ENCODE results near the gene TCF7L2.

Gene TCF7L2

DNA sequence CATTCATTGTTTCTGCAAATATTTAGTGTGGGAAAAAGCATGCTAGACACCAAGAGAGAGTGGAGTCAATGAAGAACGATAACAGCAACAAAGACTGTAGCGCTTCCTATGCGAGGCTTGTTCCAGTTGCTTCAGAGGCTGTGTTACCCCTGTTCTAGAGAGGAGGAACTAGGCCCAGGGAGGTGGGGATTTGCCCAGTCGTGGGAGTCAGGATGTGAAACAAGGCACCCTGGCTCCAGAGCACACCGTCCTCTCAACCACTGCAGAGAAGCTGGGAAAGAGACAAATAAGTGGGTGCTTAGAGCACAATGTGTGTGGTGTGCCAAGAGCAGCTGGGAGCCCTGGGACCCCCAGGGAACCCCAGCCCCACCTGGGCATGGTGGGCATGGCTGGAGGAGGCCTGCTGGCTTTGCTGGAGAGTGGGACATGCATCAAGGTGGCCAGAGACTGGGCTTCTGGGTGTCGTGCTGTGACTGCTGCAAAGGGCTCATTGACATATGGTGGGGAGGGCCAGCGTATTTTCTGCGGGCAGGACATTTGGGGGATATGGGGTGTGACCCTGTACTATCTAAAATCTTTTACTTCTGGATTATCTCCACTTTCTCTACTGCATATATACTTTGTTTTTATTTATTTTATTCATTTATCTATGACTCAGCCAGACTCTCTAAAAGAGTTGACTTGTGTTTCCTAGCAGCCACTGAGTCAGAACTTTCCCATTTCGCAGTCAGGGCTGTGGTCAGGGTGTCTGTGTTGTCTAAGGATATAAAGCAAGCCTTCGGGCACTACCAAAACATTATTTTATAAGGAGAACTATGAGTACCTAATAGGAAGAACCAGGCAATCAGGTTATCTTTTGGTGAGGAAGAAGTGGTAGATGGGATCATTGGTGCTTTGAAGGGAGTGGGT, 95.4 kb downstream of the TCF7L2 start:
- H3K9me3 ChIP-seq (ENCODE audit: low read length), result no peaks in the 10 kb centered on the region
- no peaks in the 10 kb centered on the region for H3F3A ChIP-seq (ENCODE audit: insufficient read depth, low read length)
- no peak overlapping the region for H2AFZ ChIP-seq (ENCODE audit: low read length)
- TF ChIP-seq, protein P1, sequence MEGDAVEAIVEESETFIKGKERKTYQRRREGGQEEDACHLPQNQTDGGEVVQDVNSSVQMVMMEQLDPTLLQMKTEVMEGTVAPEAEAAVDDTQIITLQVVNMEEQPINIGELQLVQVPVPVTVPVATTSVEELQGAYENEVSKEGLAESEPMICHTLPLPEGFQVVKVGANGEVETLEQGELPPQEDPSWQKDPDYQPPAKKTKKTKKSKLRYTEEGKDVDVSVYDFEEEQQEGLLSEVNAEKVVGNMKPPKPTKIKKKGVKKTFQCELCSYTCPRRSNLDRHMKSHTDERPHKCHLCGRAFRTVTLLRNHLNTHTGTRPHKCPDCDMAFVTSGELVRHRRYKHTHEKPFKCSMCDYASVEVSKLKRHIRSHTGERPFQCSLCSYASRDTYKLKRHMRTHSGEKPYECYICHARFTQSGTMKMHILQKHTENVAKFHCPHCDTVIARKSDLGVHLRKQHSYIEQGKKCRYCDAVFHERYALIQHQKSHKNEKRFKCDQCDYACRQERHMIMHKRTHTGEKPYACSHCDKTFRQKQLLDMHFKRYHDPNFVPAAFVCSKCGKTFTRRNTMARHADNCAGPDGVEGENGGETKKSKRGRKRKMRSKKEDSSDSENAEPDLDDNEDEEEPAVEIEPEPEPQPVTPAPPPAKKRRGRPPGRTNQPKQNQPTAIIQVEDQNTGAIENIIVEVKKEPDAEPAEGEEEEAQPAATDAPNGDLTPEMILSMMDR (IDR thresholded peaks at IDR 0.05; ENCODE audit: low read length), result no peak
- TF ChIP-seq EZH2 (IDR thresholded peaks at IDR 0.05; ENCODE audit: borderline replicate concordance, low read length), result no peak
- no peak overlapping the region for H3K4me3 ChIP-seq (ENCODE audit: low read depth, low read length, poor library complexity, severe bottlenecking)
- H3K4me1 ChIP-seq (ENCODE audit: insufficient read depth, low read length, severe bottlenecking), result peaks cover 44% of the 10 kb centered on the region
- no peak overlapping the region for H3K4me2 ChIP-seq (ENCODE audit: low read length)
- 0 out of 2 replicates have a peak, but pooled peaks cover 11% of the 10 kb centered on the region for H3K79me2 ChIP-seq (ENCODE audit: insufficient read depth, low read length)
- H3K27ac ChIP-seq (ENCODE audit: low read depth, low read length, poor library complexity, severe bottlenecking), result no peak overlapping the region
- no peaks in the 10 kb centered on the region for H4K20me1 ChIP-seq (ENCODE audit: insufficient read depth, low read length)
- H3K9me2 ChIP-seq (ENCODE audit: low read depth, low read length), result no peaks in the 10 kb centered on the region
- peaks cover 7% of the 10 kb centered on the region; the same call in 1 of the 2 replicates for H3K36me3 ChIP-seq (ENCODE audit: insufficient read depth, low read length)
- H3K9ac ChIP-seq (ENCODE audit: low read length), result no peak overlapping the region
- no peaks in the 10 kb centered on the region for H3K27me3 ChIP-seq (ENCODE audit: insufficient read depth, low read length)

DNA sequence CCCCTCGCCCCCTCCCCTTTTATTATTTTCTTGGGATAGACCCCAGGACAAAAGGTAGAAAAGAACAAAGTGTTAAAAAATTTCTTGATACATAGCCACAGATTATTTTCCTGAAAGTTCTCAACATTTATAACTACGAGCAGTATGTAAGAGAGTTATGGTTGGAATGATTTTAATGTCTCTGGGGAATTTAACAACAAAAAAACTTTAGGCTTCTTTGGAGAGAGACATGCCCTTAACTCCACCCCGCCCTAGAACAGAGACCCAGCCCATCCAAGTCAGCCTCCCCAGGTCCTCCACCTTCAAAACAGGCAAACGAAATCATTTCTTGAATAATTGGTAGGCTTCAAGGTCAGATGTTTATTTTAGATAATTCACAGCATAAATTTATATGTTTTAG, 97.1 kb downstream of the TCF7L2 start:
- TF ChIP-seq, protein P1 (IDR thresholded peaks at IDR 0.05; ENCODE audit: low read length), result no peak
- no peak for TF ChIP-seq EZH2 (IDR thresholded peaks at IDR 0.05; ENCODE audit: borderline replicate concordance, low read length)
- H3F3A ChIP-seq (ENCODE audit: insufficient read depth, low read length), result no peaks in the 10 kb centered on the region
- no peaks in the 10 kb centered on the region for H4K20me1 ChIP-seq (ENCODE audit: insufficient read depth, low read length)

DNA sequence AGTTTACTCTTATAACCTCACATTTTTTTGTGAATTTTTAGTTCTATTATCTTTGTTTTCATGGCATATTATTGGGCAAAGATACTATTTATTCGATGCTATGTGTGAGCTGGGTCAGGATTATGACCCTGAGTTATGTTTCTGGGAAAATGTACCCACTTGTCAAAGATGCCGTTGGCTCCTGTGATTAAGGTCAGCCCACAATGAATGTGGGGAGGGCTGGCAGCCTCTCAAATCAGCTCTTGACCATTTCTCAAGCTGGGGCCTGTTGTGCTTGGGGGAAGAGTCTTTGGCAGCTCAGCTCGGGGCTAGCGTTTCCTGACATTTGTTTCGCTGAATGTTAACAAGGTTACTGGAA, 97.5 kb downstream of the TCF7L2 start:
- Histone ChIP-seq H3K9me2 (ENCODE audit: low read depth, low read length) (no peaks in the 10 kb centered on the region), H3K79me2 (ENCODE audit: insufficient read depth, low read length) (0 out of 2 replicates have a peak, but pooled peaks cover 11% of the 10 kb centered on the region), H4K20me1 (ENCODE audit: insufficient read depth, low read length) (no peaks in the 10 kb centered on the region), H3K27me3 (ENCODE audit: insufficient read depth, low read length) (no peaks in the 10 kb centered on the region), H3K9me3 (ENCODE audit: low read length) (no peaks in the 10 kb centered on the region), H3K4me2 (ENCODE audit: low read length) (no peak overlapping the region), H2AFZ (ENCODE audit: low read length) (no peak overlapping the region), H3K27ac (ENCODE audit: low read depth, low read length, poor library complexity, severe bottlenecking) (no peak overlapping the region), H3K36me3 (ENCODE audit: insufficient read depth, low read length) (peaks cover 4% of the 10 kb centered on the region; the same call in 1 of the 2 replicates), H3K9ac (ENCODE audit: low read length) (no peak overlapping the region), H3K4me3 (ENCODE audit: low read depth, low read length, poor library complexity, severe bottlenecking) (no peak overlapping the region), H3K4me1 (ENCODE audit: insufficient read depth, low read length, severe bottlenecking) (peaks cover 57% of the 10 kb centered on the region), H3F3A (ENCODE audit: insufficient read depth, low read length) (no peaks in the 10 kb centered on the region)
- TF ChIP-seq EZH2 (IDR thresholded peaks at IDR 0.05; ENCODE audit: borderline replicate concordance, low read length), result no peak
- TF ChIP-seq, protein P1 (IDR thresholded peaks at IDR 0.05; ENCODE audit: low read length), result no peak

More for the DNA sequence above, 97.1 kb downstream of the TCF7L2 start:
- H3K27ac ChIP-seq (ENCODE audit: low read depth, low read length, poor library complexity, severe bottlenecking), result no peak overlapping the region
- no peaks in the 10 kb centered on the region for H3K27me3 ChIP-seq (ENCODE audit: insufficient read depth, low read length)
- no peak overlapping the region for H3K4me2 ChIP-seq (ENCODE audit: low read length)
- H3K9me2 ChIP-seq (ENCODE audit: low read depth, low read length), result no peaks in the 10 kb centered on the region
- H3K36me3 ChIP-seq (ENCODE audit: insufficient read depth, low read length), result peaks cover 4% of the 10 kb centered on the region; the same call in 1 of the 2 replicates
- H3K9ac ChIP-seq (ENCODE audit: low read length), result no peak overlapping the region
- H3K9me3 ChIP-seq (ENCODE audit: low read length), result no peaks in the 10 kb centered on the region
- H2AFZ ChIP-seq (ENCODE audit: low read length), result no peak overlapping the region
- 0 out of 2 replicates have a peak, but pooled peaks cover 11% of the 10 kb centered on the region for H3K79me2 ChIP-seq (ENCODE audit: insufficient read depth, low read length)
- H3K4me1 ChIP-seq (ENCODE audit: insufficient read depth, low read length, severe bottlenecking), result peaks cover 54% of the 10 kb centered on the region
- H3K4me3 ChIP-seq (ENCODE audit: low read depth, low read length, poor library complexity, severe bottlenecking), result no peak overlapping the region
